SJCRH30 (cell line): ENCODE data around the gene RMI2. TPM values are rescaled to one million over a fixed set of nuclear protein-coding genes. Genes with fewer than 3 reads are reported as not detected.
"Not testable (repeated sequence)": the region's sequence is repeated elsewhere in the genome, so short reads cannot be mapped to it uniquely, and the experiment has no call there.

Experiments
- DNase-seq, 2 experiments: peaks; one replicate each; pipeline ENCODE4 v3.0.0-alpha.2; 2015 to 2020
- H3K27ac ChIP-seq: fragments of 250-450 bp; sonication (Bioruptor Pico); 2 replicates; pipeline ENCODE4 v1.5.1; 2020; ENCODE audit warnings: mild to moderate bottlenecking, moderate library complexity
- H3K27me3 ChIP-seq: fragments of 250-450 bp; sonication (Bioruptor Pico); 2 replicates; pipeline ENCODE4 v1.5.1; 2020; ENCODE audit warnings: mild to moderate bottlenecking, moderate library complexity
- H3K36me3 ChIP-seq: fragments of 250-450 bp; sonication (Bioruptor Pico); 2 replicates; pipeline ENCODE4 v1.5.1; 2020; ENCODE audit warnings: mild to moderate bottlenecking, moderate library complexity
- H3K4me1 ChIP-seq: fragments of 250-450 bp; sonication (Bioruptor Pico); 2 replicates; pipeline ENCODE4 v1.5.1; 2020; ENCODE audit warnings: mild to moderate bottlenecking, moderate library complexity
- H3K4me3 ChIP-seq: fragments of 250-450 bp; sonication (Bioruptor Pico); 2 replicates; pipeline ENCODE4 v1.5.1; 2020; ENCODE audit warnings: mild to moderate bottlenecking, moderate library complexity
- H3K9me3 ChIP-seq: fragments of 250-450 bp; sonication (Bioruptor Pico); replicated peaks from 2 replicates; pipeline ENCODE4 v1.5.1; 2020; ENCODE audit warnings: mild to moderate bottlenecking, moderate library complexity
- total RNA-seq: library from RNA; depleted of rRNA; stranded (reverse); fragments of >200 nt; shearing (Covaris generic); gene quantifications from 2 replicates; pipeline ENCODE4 v1.2.3, GENCODE V29; 2014

Gene RMI2
- total RNA-seq, 1 experiment from 2014 or later = 33.0 TPM

GRCh38 chr16:11350921-11351335 is 5.7 kb downstream of the RMI2 start:
- Histone ChIP-seq H3K4me3 (no peak overlapping the region), H3K9me3 (no peaks in the 10 kb centered on the region), H3K27me3 (no peaks in the 10 kb centered on the region), H3K4me1 (peaks cover 23% of the 10 kb centered on the region), H3K36me3 (no peaks in the 10 kb centered on the region), H3K27ac (no peak overlapping the region)
- no peak for DNase-seq

GRCh38 chr16:11353158-11353557 is 7.9 kb downstream of the RMI2 start:
- no peaks in the 10 kb centered on the region for H3K36me3 ChIP-seq
- no peak overlapping the region for H3K27ac ChIP-seq
- no peaks in the 10 kb centered on the region for H3K27me3 ChIP-seq
- DNase-seq = no peak
- no peak overlapping the region for H3K4me3 ChIP-seq
- peaks cover 40% of the 10 kb centered on the region for H3K4me1 ChIP-seq
- H3K9me3 ChIP-seq = no peaks in the 10 kb centered on the region

- Histone ChIP-seq H3K27ac (no peak overlapping the region), H3K4me3 (no peak overlapping the region), H3K27me3 (no peaks in the 10 kb centered on the region), H3K9me3 (no peaks in the 10 kb centered on the region), H3K36me3 (no peaks in the 10 kb centered on the region), H3K4me1 (peaks cover 45% of the 10 kb centered on the region)
- DNase-seq = no peak
Observed at GRCh38 chr16:11354407-11354732, 9.1 kb downstream of the RMI2 start.

- H3K27me3 ChIP-seq = no peaks in the 10 kb centered on the region
- peak overlapping the region; percentile 47; the same call in 1 of the 2 replicates for H3K27ac ChIP-seq
- peak; percentile 53 to 65 for DNase-seq
- no peaks in the 10 kb centered on the region for H3K36me3 ChIP-seq
- no peaks in the 10 kb centered on the region for H3K9me3 ChIP-seq
- peaks cover 44% of the 10 kb centered on the region for H3K4me1 ChIP-seq
- no peak overlapping the region for H3K4me3 ChIP-seq
Observed at GRCh38 chr16:11354733-11355574, 9.7 kb downstream of the RMI2 start.

- no peak overlapping the region for H3K4me3 ChIP-seq
- no peaks in the 10 kb centered on the region for H3K27me3 ChIP-seq
- no peaks in the 10 kb centered on the region for H3K36me3 ChIP-seq
- no peak for DNase-seq
- peaks cover 45% of the 10 kb centered on the region for H3K4me1 ChIP-seq
- H3K27ac ChIP-seq = peak overlapping the region; percentile 47; the same call in 1 of the 2 replicates
- H3K9me3 ChIP-seq = no peaks in the 10 kb centered on the region
Observed at GRCh38 chr16:11355862-11356261, 10.6 kb downstream of the RMI2 start.

- no peaks in the 10 kb centered on the region for H3K9me3 ChIP-seq
- no peaks in the 10 kb centered on the region for H3K27me3 ChIP-seq
- no peak overlapping the region for H3K4me3 ChIP-seq
- peak; percentile 70 to 82 for DNase-seq
- no peak overlapping the region; the same call in 1 of the 2 replicates for H3K27ac ChIP-seq
- no peaks in the 10 kb centered on the region for H3K36me3 ChIP-seq
- H3K4me1 ChIP-seq = peaks cover 54% of the 10 kb centered on the region
Observed at GRCh38 chr16:11356573-11357331, 11.5 kb downstream of the RMI2 start.

GRCh38 chr16:11358531-11358930 is 13.3 kb downstream of the RMI2 start:
- H3K36me3 ChIP-seq = no peaks in the 10 kb centered on the region
- H3K27me3 ChIP-seq = no peaks in the 10 kb centered on the region
- DNase-seq = no peak
- peaks cover 61% of the 10 kb centered on the region for H3K4me1 ChIP-seq
- H3K9me3 ChIP-seq = no peaks in the 10 kb centered on the region
- H3K4me3 ChIP-seq = no peak overlapping the region
- no peak overlapping the region for H3K27ac ChIP-seq

GRCh38 chr16:11359370-11359769 is 14.1 kb downstream of the RMI2 start:
- DNase-seq = peak; percentile 36 to 38
- peaks cover 56% of the 10 kb centered on the region for H3K4me1 ChIP-seq
- H3K4me3 ChIP-seq = no peak overlapping the region
- no peaks in the 10 kb centered on the region for H3K27me3 ChIP-seq
- H3K27ac ChIP-seq = no peak overlapping the region
- no peaks in the 10 kb centered on the region for H3K36me3 ChIP-seq
- no peaks in the 10 kb centered on the region for H3K9me3 ChIP-seq

GRCh38 chr16:11360641-11361373 is 15.5 kb downstream of the RMI2 start:
- no peaks in the 10 kb centered on the region for H3K27me3 ChIP-seq
- no peaks in the 10 kb centered on the region for H3K36me3 ChIP-seq
- no peaks in the 10 kb centered on the region for H3K9me3 ChIP-seq
- H3K4me3 ChIP-seq = no peak overlapping the region
- no peak overlapping the region for H3K27ac ChIP-seq
- DNase-seq = no peak
- peaks cover 44% of the 10 kb centered on the region for H3K4me1 ChIP-seq

GRCh38 chr16:11361701-11362451 is 16.6 kb downstream of the RMI2 start:
- peak in 1 of 2 experiments; percentile 24 for DNase-seq
- Histone ChIP-seq H3K9me3 (no peaks in the 10 kb centered on the region), H3K27me3 (no peaks in the 10 kb centered on the region), H3K4me1 (peaks cover 39% of the 10 kb centered on the region), H3K27ac (no peak overlapping the region), H3K4me3 (no peak overlapping the region), H3K36me3 (no peaks in the 10 kb centered on the region)

- H3K27ac ChIP-seq = no peak overlapping the region
- no peaks in the 10 kb centered on the region for H3K27me3 ChIP-seq
- peaks cover 22% of the 10 kb centered on the region; the same call in 1 of the 2 replicates for H3K4me1 ChIP-seq
- DNase-seq = no peak
- no peaks in the 10 kb centered on the region for H3K36me3 ChIP-seq
- no peaks in the 10 kb centered on the region for H3K9me3 ChIP-seq
- H3K4me3 ChIP-seq = no peak overlapping the region
Observed at GRCh38 chr16:11363927-11364258, 18.6 kb downstream of the RMI2 start.

GRCh38 chr16:11367483-11367906 is 22.2 kb downstream of the RMI2 start:
- no peaks in the 10 kb centered on the region for H3K36me3 ChIP-seq
- H3K4me3 ChIP-seq = no peak overlapping the region
- no peak overlapping the region for H3K27ac ChIP-seq
- DNase-seq = no peak
- H3K9me3 ChIP-seq = no peaks in the 10 kb centered on the region
- H3K27me3 ChIP-seq = no peaks in the 10 kb centered on the region
- H3K4me1 ChIP-seq = peaks cover 3% of the 10 kb centered on the region; the same call in 1 of the 2 replicates

GRCh38 chr16:11370084-11370931 is 25.0 kb downstream of the RMI2 start:
- Histone ChIP-seq H3K9me3 (no peaks in the 10 kb centered on the region), H3K27ac (no peak overlapping the region), H3K36me3 (no peaks in the 10 kb centered on the region), H3K4me1 (0 out of 2 replicates have a peak, but pooled peaks cover 3% of the 10 kb centered on the region), H3K4me3 (no peak overlapping the region), H3K27me3 (no peaks in the 10 kb centered on the region)
- DNase-seq = no peak

- H3K4me1 ChIP-seq, H3K27me3 ChIP-seq, H3K4me3 ChIP-seq, H3K36me3 ChIP-seq, DNase-seq, H3K9me3 ChIP-seq, H3K27ac ChIP-seq: not testable (repeated sequence)
Observed at GRCh38 chr16:11370932-11371279, 25.6 kb downstream of the RMI2 start.
